ENCODE results near the gene GRN.
"Not testable (repeated sequence)": the region's sequence is repeated elsewhere in the genome, so short reads cannot be mapped to it uniquely, and the experiment has no call there.

Gene GRN

DNA sequence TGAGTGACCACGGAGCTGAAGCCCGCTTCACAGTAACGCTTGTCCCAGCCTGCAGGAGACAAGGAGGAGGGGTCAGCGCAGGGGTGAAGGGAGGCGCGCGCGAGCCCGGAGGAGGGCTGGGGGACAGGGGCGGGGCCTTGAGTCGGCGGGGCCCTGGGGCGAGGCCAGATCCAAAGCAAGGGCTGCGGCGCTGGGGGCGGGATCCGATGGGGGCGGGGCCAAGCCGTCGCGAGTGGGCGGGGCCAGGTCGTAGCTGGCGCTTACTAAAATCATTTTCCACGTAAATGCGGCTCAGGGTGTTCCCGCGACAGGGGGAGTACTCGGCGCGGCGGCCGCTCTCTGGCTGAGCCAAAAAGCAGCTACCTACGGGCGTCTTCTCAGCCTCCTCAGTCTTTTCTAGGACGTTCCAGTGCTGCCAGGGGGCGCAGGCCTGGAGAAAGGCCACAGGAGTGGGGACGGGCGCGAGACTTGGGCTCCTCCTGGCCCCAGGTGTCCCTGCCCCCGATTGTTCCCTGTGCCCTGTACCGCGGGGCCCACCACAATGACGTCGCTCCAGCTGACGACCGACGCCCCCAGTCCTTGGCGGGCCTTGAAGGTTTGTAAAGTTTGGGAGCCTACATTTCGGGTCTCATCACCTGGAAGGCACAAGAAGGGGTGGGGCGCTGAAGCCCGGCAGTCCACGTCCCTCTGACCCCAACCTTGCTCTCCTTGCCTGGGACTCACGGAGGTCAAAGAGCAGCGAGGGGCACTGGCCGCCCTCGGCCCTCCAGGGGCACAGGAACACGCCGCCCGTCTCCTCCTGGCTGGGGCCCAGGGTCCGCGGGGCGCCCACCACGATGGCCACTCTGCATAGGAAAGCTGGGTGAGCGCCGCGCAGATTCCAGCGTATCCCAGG is 40.4 kb downstream of the GRN start:
- DNase-seq, result peak; percentile 67 to 84

- no peak for DNase-seq
Observed at GRCh38 chr17:44386182-44386525, 41.1 kb downstream of the GRN start.

GRCh38 chr17:44387804-44388203 is 42.7 kb downstream of the GRN start:
- no peak for DNase-seq

GRCh38 chr17:44389281-44389680 is 44.2 kb downstream of the GRN start, which contains the start of gene ITGA2B:
Gene ITGA2B (minus strand): TSS chr17:44389649. CDS start chr17:44389473, 176 bp downstream.
- no peak for DNase-seq

DNA sequence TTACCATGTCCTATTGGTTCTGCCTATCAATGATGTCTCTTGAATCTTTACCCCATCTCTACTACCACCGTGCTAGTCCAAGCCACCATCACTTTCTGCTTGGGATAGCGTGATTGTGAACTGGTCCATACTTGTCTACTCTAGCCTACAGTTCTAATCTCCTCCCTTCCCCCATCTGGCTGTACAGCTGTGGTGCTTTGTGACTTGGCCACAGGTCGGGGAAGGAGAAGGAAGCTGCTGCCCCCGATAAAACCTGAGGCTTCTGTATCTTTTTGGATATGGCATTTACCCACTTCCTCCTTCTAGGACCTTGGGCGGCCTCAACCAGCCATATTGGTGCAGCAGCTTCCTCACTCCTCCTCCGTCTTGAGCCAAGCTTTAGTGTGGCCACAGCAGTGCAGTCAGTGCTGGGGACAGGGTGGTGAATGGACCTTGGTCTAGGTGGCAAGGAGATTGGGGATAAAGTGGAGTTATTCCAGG is 44.7 kb downstream of the GRN start:
- DNase-seq, result no peak

- DNase-seq, result peak in 1 of 2 experiments; percentile 17
Observed at GRCh38 chr17:44390250-44390870, 45.3 kb downstream of the GRN start.

DNA sequence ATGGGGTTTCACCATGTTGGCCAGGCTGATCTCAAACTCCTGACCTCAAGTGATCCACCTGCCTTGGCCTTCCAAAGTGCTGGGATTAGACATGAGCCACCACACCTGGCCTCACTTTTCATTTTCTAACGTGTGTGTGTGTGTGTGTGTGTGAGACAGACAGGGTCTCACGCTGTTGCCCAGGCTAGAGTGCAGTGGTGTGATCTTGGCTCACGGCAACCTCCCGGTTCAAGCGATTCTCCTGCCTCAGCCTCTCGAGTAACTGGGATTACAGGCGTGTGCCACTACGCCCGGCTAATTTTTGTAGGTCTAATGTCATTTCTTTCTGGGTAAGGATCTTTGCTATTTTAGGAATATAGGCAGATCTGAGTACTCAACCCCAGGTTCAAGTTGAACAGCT is 49.0 kb downstream of the GRN start:
- not testable (repeated sequence) for DNase-seq

- no peak for DNase-seq
Observed at GRCh38 chr17:44394833-44395232, 49.7 kb downstream of the GRN start.

DNA sequence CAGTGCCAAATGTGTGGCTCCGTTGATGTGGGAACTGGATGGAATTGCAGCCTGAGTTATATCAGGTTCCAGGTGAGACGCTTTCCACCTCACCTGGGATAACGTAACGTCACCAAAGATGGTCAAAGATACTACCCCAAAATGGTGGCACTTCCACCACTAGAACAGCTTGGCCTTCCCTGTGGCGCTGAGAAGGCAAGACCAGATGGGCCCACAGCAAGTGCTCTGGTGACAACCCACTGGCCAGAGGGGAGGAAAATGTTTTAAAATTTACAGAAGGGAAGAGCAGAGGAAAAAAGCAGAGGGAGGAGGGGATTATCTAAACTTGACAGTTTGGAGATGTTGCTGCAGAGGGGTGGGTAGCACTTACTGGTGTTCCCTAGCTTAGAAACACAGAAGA is 51.8 kb downstream of the GRN start:
- no peak for DNase-seq

GRCh38 chr17:44397479-44398440 is 52.7 kb downstream of the GRN start:
- no peak for DNase-seq

- no peak for DNase-seq
Observed at GRCh38 chr17:44398692-44399691, 53.9 kb downstream of the GRN start.

DNA sequence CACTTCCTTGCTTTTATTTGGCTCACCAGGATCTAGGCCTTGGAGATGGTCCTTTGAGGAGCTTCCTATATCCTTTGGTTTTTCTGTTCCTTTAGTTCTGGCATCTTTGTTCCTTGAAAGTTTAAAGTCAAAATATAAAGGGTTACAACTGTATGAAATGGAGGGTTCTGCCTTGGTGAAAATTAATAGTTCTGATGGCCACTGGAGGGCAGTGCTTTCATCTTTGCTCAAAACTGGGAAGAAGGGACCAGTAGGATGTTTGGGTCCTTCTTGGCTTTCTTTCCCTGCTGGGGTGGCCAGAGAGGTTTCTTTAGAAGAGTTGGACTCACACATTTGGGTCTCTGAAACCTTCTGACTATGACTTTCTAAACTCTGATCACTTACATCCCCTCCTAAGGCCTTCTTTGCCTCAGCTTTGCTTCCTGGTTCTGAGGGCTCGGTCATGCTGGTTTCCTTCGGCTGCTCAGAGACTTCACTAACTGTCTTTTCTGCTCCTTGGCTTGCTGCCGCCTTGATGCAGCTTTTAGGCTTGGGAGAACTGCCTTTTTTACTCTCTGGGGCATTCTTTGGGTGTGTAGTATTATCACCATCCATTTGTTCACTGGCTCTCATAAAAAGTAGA is 55.2 kb downstream of the GRN start:
- DNase-seq, result no peak

Measured in NCI-H1930 (cell line).